NCI-H2227 treated with DMSO at 0.1 percent for 48 hours (cell line): Measurements from ENCODE around the gene ZBTB47.
A peak's percentile ranks its signal among the peaks of the same experiment; 100 is the strongest.

Experiments used
- DNase-seq: peaks from one replicate; lab custom pipeline; 2025; lab: John Stamatoyannopoulos, UW

Gene ZBTB47

DNA sequence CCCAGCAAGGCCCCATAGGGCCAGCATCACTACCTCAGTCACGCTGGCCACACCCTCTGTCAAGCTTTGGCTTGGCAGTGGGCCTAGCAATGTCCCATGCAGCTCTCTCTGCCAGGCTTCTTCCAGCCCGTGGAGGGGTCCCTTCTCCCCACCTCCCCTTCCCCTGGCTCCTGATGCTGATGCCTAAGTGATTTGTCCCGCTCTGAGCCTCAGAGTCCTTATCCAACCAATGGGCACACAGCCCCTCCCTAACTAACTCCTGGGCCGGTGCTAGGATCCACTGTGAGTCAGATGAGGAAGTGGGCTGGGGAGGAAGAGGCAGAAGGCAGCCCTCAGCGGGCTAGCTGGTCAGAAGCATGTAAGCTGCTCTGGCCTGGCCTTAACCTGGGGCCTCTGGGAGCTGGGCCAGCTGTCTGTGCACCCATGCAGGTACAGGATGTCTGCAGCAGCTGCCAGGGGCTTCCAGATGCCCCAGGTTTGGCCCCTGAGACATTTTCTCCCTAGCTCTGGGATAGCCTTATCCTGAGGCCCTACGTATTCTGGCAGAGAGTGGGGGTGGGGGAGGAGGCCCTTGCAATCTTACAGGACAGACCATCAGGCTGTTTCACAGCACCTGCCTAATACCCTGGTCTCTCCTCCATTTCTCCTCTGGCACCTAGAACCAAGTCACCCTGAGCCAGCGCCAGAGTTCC is 740 bp upstream of the ZBTB47 start:
- DNase-seq = no peak

DNA sequence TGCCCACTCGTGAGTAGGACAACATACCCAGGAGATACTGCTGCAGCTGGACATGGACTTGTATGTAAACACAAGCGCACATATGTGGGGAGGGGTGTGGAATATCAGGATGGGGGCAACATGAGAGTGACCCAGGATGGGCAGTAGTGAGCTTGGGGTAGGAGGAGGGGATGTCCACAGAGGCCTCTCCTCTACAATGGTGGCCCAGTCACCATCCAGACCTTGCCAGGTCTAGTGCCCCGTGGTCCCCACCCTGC is 266 bp upstream of the ZBTB47 start:
- no peak for DNase-seq

DNA sequence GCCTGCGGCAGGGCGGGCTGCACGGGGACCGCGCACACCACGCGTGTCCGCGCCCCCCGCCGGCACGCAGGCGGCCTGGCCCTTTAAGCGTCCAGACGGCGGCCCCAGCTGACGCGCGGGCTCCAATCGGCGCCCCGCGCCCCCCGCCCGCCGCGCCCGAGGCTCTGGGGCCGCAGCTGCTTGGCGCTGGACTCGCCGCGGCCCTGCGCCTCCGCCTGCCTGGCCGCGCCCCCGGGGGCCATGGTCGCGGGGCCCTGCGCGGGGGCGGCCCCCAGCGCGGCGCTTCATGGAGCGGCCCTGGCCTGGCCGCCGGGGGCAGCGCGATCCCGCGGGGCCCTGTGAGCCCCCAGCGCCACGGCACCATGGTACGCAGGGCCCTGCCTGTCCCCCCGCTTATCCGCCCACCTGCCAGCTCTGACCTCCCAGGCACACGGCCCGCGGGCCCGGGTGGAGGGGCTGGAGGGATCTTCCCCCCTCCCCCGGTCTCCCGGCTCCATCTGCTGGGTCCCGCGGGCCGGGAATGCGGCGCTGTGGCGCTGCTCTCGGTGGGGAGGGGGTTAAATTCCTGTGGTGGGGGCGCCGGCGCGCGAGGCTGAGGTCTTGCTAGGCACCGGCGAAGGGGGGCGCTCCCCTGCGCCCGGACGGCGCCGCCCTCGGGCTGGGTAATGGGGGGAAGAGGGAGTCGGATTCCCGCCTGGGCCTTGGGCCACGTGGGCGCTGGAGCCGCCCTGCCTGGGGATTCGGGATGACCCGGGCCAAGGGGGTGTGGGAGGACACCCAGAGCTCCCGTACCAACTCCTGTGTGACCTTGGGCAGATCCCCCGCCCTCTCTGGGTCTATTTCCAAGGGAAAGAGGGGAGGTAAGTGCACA is 1.1 kb downstream of the ZBTB47 start:
- peak; percentile 10 for DNase-seq

DNA sequence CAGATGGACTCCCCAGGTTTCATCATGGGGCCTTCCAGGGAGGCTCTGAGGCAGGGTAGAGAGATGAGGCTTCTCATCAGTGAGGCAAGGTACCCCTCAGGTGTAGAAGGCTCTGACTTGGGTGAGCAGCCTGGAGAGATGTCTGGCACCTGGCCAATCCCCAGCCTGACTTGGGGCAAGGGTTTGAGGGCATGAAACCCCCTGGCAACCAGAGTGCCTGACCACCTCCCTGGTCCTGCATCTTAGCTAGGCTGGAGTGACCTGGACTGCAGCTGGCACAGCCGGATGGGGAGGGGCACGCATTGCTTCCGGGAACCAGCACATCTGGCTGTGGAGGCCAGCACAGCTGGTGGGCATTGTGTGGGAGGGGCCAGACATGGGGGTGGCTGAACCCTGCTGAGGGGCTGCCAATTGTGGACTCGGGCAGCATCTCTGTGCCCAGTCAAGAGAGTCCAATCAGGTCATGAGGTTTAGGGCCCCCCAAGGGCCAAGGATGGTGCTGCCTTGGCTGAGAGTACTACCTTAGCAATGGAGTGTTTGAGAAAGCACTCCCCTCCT is 1.9 kb downstream of the ZBTB47 start:
- DNase-seq = no peak

DNA sequence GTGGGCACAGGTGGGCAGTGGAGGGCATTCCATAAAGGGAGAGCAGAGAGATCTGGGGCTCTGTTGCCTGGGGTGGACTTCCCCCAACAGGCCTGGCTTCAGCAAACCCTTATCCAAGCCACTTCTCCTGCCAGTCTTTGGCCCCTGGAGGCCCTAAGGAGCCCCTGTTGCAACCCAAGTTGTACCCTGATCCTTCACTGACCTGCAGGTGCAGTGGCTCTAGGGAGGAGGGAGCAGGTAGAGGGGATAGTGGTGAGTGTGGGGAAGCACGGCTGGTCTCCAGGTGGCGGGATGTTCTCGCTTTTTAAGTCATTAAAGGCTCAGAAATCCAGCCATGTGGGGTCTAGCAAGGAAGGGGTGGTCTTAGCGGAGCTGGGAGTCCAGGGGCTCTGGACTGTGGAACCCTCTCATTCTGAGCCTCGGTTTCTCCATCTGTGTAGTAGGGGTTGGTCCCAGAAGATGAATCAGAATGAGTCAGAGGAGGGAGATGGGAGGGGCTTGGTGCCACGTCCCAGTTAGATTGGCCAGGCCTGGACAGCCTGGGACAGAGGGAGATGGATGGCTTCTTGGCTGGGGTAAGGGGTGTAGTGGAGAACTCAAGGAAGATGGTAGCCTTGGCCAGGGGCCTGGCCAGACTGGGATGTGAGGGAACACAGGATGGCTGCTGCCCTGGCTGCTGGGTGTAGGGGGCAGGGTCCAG is 2.6 kb downstream of the ZBTB47 start:
- DNase-seq = no peak

DNA sequence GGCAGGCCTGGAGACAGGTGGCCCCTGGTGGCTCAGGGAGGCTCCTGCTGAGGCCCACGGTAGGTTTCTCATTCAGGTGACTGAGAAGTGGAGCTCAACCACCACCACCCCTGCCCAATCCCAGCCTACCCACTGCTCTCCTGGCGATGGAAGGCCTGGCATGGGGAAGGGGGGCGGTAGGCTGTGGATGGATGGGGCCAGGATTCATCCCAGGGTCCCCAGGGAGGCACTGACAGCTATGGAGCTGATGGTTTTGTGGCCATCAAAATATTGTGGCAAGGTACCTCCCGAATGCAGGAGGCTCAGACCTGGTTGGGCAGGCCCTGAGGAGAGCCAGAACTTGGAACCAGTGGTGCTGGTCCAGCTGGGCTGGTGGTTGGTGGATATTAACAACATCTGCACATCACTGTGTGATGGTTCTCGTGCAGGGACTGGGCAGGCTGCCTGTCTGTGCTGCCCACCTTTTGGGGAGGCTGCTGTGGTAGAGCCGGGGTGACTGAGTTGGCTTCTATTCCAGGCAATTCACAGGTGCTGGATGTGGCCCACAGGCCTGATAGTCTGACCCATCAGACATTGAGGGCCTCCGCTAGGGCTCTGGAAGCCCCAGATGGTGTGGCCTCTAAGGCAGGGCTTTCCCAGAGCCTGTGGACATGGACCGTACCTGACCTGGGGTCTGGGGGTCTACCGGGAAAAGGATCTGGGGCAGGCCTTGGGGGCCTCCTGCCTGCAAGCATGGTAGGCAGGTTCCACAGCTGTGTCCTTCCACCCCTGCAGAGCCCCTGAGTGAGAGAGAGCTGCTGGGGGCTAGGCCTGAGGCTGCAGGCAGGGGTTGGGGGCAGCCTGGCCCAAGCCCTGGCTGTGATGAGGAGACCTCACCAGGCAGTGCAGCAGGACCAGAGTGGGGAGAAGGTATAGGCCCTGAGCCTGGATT is 3.4 kb downstream of the ZBTB47 start:
- no peak for DNase-seq

DNA sequence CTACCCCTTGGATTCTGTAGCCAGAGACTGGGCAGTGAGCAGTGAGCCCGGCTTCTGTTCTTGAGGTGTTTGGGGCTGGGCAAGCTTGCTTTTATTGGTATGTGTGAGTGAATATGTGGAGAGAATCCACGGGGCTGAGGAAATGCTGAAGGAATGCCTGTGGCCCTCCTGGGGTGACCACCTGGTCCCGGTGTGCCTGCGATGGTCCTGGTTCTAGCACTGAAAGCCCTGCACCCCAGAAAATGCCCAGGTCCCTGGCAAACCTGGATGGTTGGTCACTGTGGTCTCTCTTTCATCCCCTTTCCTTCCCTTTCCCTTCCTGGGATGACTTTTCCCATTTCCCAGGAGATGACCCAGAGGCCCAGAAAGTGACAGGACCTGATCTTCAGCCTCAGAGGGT is 4.2 kb downstream of the ZBTB47 start:
- no peak for DNase-seq

DNA sequence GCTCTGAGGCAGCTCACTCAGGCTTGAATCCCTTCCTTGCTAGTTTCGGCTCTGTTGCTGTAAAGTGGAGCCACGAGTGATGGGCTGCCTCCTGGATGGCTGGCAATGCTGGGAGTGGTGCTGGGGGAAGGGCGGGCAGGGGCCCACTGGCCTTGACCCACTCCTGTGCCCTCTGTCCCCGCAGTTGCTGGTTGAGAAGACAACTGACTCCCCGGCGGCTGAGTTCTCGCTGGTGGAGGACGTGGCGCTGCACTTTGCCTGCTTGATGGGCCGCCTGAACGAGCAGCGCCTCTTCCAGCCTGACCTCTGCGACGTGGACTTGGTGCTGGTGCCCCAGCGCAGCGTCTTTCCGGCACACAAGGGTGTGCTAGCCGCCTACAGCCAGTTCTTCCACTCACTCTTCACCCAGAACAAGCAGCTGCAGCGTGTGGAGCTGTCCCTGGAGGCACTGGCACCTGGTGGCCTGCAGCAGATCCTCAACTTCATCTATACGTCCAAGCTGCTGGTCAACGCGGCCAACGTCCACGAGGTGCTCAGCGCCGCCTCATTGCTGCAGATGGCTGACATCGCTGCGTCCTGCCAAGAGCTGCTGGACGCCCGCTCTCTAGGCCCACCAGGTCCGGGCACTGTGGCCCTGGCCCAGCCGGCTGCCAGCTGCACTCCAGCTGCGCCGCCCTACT is 4.7 kb downstream of the ZBTB47 start:
- no peak for DNase-seq

DNA sequence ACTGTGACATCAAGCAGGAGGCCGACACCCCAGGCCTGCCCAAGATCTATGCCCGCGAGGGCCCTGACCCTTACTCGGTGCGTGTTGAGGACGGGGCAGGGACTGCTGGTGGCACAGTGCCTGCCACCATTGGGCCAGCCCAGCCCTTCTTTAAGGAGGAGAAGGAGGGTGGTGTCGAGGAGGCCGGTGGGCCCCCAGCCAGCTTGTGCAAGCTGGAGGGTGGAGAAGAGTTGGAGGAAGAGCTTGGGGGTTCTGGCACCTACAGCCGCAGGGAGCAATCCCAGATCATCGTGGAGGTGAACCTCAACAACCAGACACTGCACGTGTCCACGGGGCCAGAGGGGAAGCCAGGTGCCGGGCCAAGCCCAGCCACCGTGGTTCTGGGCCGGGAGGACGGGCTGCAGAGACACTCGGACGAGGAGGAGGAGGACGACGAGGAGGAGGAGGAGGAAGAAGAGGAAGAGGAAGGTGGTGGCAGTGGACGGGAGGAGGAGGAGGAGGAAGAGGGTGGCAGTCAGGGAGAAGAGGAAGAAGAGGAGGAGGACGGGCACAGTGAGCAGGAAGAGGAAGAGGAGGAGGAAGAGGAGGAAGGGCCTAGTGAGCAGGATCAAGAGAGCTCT is 5.4 kb downstream of the ZBTB47 start:
- no peak for DNase-seq

DNA sequence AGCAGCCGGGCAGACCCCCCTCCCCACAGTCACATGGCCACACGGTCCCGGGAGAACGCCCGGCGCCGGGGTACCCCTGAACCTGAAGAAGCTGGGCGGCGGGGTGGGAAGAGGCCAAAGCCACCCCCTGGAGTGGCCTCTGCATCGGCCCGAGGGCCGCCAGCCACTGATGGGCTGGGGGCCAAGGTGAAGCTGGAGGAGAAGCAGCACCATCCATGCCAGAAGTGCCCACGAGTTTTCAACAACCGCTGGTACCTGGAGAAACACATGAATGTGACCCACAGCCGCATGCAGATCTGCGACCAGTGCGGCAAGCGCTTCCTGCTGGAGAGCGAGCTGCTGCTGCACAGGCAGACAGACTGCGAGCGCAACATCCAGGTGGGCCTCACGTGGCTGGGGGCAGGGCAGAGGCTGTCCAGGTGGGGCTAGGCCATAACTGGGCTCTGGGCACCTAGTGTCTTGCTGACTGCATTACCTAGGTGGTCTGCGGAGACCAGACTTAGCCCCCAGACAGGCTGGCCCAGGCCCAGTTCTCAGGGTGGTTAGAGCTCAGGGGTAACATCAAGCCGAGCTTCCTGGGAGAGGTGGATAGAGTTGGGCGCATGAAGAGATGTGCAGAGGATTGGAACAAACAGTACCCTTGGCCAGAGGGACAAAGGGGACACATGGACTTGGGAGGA is 6.1 kb downstream of the ZBTB47 start:
- no peak for DNase-seq

DNA sequence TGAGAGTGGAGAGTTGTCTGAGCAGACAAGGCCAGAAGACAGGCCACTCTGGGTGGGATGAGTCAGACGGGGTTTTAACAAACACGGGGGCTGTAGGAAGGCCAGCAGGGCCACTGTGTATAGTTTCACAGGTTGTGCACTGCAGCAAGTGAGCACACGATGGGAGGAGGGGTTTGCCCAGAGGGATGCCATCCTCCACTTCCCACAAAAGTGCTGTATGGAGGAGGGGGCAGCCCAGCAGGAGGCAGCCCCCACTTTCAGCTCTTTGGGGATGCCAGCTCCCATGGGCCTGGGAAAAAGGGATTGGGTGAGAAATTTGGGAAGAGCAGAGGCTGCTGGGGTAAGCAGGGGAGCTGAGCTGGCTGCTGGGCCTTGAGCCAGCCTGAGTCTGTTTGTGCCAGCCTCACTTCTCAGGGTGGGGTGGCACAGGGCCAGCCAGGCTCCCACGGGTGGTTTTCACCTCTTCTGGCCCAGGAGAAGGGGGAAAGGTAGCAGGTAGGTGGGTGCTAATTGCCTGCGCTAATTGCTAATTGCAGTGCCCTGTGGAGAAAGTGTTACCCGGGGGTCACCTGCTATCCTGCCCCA is 6.7 kb downstream of the ZBTB47 start:
- DNase-seq = no peak

DNA sequence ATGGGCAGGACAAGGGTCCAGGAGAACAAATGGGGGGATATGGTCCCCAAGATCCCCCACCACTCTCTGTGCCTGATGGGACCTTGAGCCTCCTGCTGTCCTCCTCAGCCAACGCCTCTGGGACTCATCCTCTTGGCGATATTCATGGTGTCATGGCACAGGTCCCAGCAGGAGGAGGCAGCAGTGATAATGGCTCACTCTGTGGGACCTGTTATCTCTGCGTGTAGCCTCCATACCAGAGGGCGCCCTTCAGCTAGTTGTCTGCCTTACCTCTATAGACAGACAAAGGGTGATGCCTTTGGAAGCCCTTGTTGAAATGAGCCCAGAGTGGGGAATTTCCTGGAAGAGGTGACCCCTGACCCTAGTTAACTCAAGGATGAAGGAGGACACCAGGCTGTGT is 7.4 kb downstream of the ZBTB47 start:
- no peak for DNase-seq

DNA sequence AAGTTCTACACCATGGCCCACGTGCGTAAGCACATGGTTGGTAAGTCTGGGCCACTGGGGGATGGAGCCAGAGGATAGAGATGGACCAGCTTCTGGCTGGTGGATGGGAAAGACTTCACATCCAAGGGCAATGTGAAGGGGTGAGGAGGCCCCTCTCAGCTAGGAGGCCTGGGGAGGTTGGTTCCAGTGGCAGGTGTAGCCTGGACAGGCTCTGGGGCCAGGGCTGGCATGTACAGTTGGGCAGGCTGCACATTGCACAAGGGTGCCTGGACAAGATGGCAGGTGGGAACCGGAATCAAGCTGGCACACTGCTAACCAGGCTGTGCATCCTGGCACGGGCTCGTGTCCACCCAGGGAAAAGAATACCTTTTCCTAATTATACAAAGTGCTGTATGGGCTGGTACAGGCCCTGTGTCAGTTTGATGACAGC is 8.1 kb downstream of the ZBTB47 start:
- no peak for DNase-seq

DNA sequence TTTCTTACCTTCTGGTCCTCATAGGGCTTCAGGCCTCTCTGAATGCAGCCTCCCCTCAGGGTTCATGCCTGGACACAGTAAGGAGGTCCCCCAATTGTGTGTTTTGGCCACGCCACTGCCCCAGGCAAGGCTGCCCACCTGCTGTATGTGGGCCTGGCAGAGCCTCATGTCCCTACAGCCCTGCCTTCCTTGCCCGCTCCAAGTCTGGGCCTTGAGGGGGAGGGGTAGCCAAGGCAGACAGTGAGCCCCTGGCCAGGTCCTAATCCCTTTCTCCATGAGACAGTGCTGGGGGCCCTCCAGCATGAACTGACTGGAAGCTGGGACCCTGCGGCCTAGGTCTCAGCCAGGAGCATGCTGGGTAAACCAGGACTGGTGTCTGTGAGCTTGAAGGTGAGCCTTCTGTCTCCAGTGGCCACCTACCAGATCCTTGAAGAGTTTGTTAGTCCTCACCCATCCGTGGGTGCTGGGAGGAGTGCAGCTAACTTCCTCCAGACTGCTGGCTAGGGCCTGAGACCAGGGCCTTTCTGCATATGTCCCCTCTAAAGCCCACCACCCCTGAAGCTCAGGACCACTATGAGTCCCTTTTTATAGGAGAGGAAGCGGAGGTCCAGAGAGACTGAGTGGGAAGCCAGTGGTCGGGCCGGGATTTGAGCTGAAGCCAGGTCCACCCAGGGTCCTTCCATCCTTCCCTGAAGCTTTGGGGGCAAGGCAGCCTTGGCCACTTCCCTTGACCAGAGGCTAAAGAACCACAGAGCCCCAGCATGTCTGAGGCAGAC is 8.7 kb downstream of the ZBTB47 start:
- no peak for DNase-seq

DNA sequence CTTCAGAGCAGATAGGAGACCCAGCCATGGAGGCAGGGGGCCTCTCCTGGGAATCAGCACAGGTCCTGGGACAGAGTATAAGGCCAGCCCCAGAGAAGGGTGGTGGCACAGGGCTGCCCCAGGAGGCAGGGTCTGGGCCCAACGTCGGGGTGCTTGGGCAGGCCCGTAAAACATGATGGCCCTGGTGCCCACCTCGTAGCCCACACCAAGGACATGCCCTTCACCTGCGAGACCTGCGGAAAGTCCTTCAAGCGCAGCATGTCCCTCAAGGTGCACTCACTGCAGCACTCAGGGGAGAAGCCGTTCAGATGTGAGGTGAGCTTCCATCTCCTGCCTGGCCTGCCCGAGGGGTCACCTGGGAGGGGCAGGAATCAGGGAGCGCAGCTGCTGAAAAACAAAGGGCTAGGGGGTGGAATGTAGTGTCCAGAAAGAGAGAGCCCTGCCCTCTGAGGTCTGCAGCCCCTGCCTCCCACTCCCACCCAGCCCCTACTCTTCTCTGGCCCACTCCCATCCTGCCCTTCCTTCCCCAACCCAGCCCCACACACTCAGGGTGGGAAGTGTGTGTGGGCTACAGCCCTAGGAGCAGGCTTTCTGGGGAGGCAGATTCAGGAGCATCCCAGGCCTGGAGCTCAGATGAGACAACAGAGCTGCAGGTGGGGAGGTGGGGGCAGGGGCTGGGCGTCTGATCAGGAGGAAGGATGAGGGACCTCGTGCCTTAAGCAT is 9.5 kb downstream of the ZBTB47 start:
- no peak for DNase-seq

DNA sequence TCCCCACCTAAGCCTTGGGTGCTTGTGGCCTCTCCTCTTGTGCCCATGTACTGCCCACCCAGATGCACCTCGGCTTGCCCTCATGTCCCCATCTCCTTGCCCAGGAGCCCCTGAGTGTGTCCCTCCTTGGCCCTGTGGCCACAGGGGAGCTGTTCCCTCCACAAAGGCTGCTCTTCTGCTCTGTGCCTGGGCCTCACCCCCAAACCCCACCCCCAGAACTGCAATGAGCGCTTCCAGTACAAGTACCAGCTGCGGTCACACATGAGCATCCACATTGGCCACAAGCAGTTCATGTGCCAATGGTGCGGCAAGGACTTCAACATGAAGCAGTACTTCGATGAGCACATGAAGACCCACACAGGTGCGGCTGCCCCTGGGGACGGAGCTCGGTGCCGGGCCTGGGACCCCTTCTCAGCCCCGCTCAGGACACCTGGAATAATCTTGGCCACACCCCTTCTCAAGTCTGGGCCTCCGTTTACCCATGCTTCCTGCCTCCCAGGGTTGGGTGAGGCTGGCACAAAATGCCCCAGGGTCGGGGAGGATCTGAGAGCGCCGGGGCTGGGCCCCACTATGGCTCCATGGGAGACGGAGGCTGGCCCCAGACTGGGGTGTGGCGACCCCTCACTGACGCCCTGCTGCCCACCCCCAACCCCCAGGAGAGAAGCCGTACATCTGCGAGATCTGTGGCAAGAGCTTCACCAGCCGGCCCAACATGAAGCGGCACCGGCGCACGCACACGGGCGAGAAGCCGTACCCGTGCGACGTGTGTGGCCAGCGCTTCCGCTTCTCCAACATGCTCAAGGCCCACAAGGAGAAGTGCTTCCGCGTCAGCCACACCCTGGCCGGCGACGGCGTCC is 10.3 kb downstream of the ZBTB47 start:
- no peak for DNase-seq

DNA sequence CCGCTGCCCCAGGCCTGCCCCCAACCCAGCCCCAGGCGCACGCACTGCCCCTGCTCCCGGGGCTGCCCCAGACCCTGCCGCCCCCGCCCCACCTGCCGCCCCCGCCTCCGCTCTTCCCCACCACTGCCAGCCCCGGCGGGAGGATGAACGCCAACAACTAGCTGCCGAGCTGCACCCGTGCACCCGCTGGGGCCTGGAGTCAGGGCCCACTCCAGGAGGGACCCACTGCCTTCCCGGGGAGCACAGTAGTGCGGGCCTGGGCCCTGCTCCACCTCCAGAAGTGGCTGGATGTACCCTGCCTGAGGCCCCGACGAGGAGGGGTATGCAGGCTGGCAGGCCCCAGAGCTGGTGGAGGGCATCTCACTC is 10.9 kb downstream of the ZBTB47 start:
- no peak for DNase-seq
